GM23338 (cell line): Measurements from ENCODE around the gene USP7. TPM values are rescaled to one million over a fixed set of nuclear protein-coding genes. Genes with fewer than 3 reads are reported as not detected.

Source experiments
- ATAC-seq: fragments of 200-7000 bp; cut with Tn5 transposase; 3 replicates; pipeline ENCODE4 v1.9.1; 2020
- DNase-seq: peaks from one replicate; pipeline ENCODE4 v3.0.0-alpha.2; 2015; ENCODE audit warnings: low spot score
- H2AFZ ChIP-seq: fragments of 200-600 bp; sonication (generic); 2 replicates; pipeline ENCODE4 v1.8.0; 2016; ENCODE audit warnings: antibody characterized with exemption, mild to moderate bottlenecking, moderate library complexity
- H3F3A ChIP-seq: fragments of 200-600 bp; sonication (generic); replicated peaks from 2 replicates; pipeline ENCODE4 v1.8.0; 2017; ENCODE audit warnings: antibody characterized with exemption, mixed run types, low read depth
- H3K27ac ChIP-seq: fragments of 200-600 bp; sonication (generic); 2 replicates; pipeline ENCODE4 v1.6.1; 2016; ENCODE audit warnings: low read depth
- H3K27me3 ChIP-seq: fragments of 200-600 bp; sonication (generic); 2 replicates; pipeline ENCODE4 v1.8.0; 2016; ENCODE audit warnings: mild to moderate bottlenecking, mixed run types, moderate library complexity; ENCODE audit not compliant: insufficient read depth
- H3K36me3 ChIP-seq: fragments of 200-600 bp; sonication (generic); 2 replicates; pipeline ENCODE4 v1.8.0; 2016; ENCODE audit warnings: mild to moderate bottlenecking; ENCODE audit not compliant: insufficient read depth
- H3K4me1 ChIP-seq: fragments of 200-600 bp; sonication (generic); 2 replicates; pipeline ENCODE4 v1.8.0; 2016; ENCODE audit warnings: mild to moderate bottlenecking, moderate library complexity; ENCODE audit not compliant: insufficient read depth
- H3K4me2 ChIP-seq: fragments of 200-600 bp; sonication (generic); 2 replicates; pipeline ENCODE4 v1.7.1; 2017; ENCODE audit warnings: mixed run types
- H3K4me3 ChIP-seq: fragments of 200-600 bp; sonication (generic); 2 replicates; pipeline ENCODE4 v1.6.1; 2016; ENCODE audit warnings: mixed run types
- H3K79me2 ChIP-seq: fragments of 200-600 bp; sonication (generic); replicated peaks from 2 replicates; pipeline ENCODE4 v1.8.0; 2017; ENCODE audit warnings: mild to moderate bottlenecking; ENCODE audit not compliant: insufficient read depth
- H3K9me2 ChIP-seq: fragments of 200-600 bp; sonication (generic); 2 replicates; pipeline ENCODE4 v1.8.0; 2017; ENCODE audit not compliant: insufficient read depth
- H4K20me1 ChIP-seq: fragments of 200-600 bp; sonication (generic); replicated peaks from 2 replicates; pipeline ENCODE4 v1.8.0; 2017; ENCODE audit warnings: mild to moderate bottlenecking; ENCODE audit not compliant: insufficient read depth
- H3K27ac Mint-ChIP-seq: 2 replicates; pipeline ENCODE4 v1.8.0; 2020; ENCODE audit warnings: inconsistent platforms, mild to moderate bottlenecking, moderate library complexity, mixed read lengths
- H3K27me3 Mint-ChIP-seq: 3 replicates; pipeline ENCODE4 v1.8.0; 2022; ENCODE audit warnings: low read depth, mild to moderate bottlenecking, moderate library complexity, mixed read lengths, inconsistent platforms; ENCODE audit not compliant: insufficient read depth, poor library complexity
- H3K36me3 Mint-ChIP-seq: 3 replicates; pipeline ENCODE4 v1.8.0; 2021; ENCODE audit warnings: low read depth, mild to moderate bottlenecking, inconsistent platforms, moderate library complexity, mixed read lengths
- H3K4me1 Mint-ChIP-seq: 3 replicates; pipeline ENCODE4 v1.8.0; 2020; ENCODE audit warnings: mild to moderate bottlenecking, inconsistent platforms, mixed read lengths
- H3K4me3 Mint-ChIP-seq: 3 replicates; pipeline ENCODE4 v1.8.0; 2021; ENCODE audit warnings: moderate library complexity, mild to moderate bottlenecking, inconsistent platforms, mixed read lengths
- H3K9me3 Mint-ChIP-seq: 3 replicates; pipeline ENCODE4 v1.8.0; 2020; ENCODE audit warnings: moderate library complexity, mild to moderate bottlenecking, inconsistent platforms, mixed read lengths
- ZNF114 ChIP-seq: fragments of 250-450 bp; sonication (Bioruptor Pico); IDR thresholded peaks from 2 replicates; pipeline ENCODE4 v1.5.0; 2020; ENCODE audit warnings: mild to moderate bottlenecking, moderate library complexity
- ZNF462 ChIP-seq: fragments of 250-450 bp; sonication (Bioruptor Pico); IDR thresholded peaks from 2 replicates; pipeline ENCODE4 v1.5.0; 2020; ENCODE audit warnings: mild to moderate bottlenecking, moderate library complexity
- polyA plus RNA-seq: library from polyadenylated mRNA; unstranded; fragments of >200 nt; fragmentation: Nextera tagmentation; extraction: Ambion mirVana; gene quantifications from 2 replicates; pipeline ENCODE4 v1.2.1, GENCODE V29; 2016
- total RNA-seq: library from RNA; depleted of rRNA; stranded (reverse); fragments of >200 nt; shearing (Covaris generic); gene quantifications from 2 replicates; pipeline ENCODE4 v1.2.3, GENCODE V29; 2014

Gene USP7
- total and polyA plus RNA-seq, 2 experiments from 2014 or later, result 42.3 to 130 TPM

- no peak for TF ChIP-seq ZNF462 (CRISPR knock-in tag)
- no peak for TF ChIP-seq ZNF114 (CRISPR knock-in tag)
- Mint-ChIP-seq H3K4me3 (no peak overlapping the region; the same call in 2 of the 3 replicates), H3K27ac (peak overlapping the region; percentile 15; the same call in 1 of the 2 replicates), H3K27me3 (peaks cover 29% of the 10 kb centered on the region), H3K4me1 (peaks cover 15% of the 10 kb centered on the region), H3K36me3 (peaks cover 23% of the 10 kb centered on the region), H3K9me3 (no peaks in the 10 kb centered on the region)
- DNase-seq, result no peak
- Histone ChIP-seq H3K36me3 (peaks cover 15% of the 10 kb centered on the region; the same call in 1 of the 2 replicates), H3K9me2 (no peaks in the 10 kb centered on the region), H3K4me1 (peaks cover 11% of the 10 kb centered on the region; the same call in 1 of the 2 replicates), H3K27me3 (no peaks in the 10 kb centered on the region), H3K79me2 (no peaks in the 10 kb centered on the region), H3K4me2 (0 out of 2 replicates have a peak overlapping the region, but pooled peaks have one; percentile 20), H3F3A (0 out of 2 replicates have a peak, but pooled peaks cover 6% of the 10 kb centered on the region), H4K20me1 (0 out of 2 replicates have a peak, but pooled peaks cover 6% of the 10 kb centered on the region), H3K27ac (no peak overlapping the region; the same call in 1 of the 2 replicates), H3K4me3 (no peak overlapping the region), H2AFZ (no peak overlapping the region)
- no peak for ATAC-seq
Measured at GRCh38 chr16:8886593-8887430, 76.9 kb downstream of the USP7 start.
